Measurements from ENCODE around the gene ACOXL. TPM values are rescaled to one million over a fixed set of nuclear protein-coding genes. Genes with fewer than 3 reads are reported as not detected.
A peak's percentile ranks its signal among the peaks of the same experiment; 100 is the strongest.

Gene ACOXL
- total RNA-seq, 1 experiment from 2014 or later: not detected

- no peak for DNase-seq (ENCODE audit: low read depth)
Measured at GRCh38 chr2:111005821-111006220, 273.4 kb downstream of the ACOXL start.

- DNase-seq (ENCODE audit: low read depth): no peak
Measured at GRCh38 chr2:111007757-111008688, 275.6 kb downstream of the ACOXL start.

GRCh38 chr2:111011218-111011617 is 278.8 kb downstream of the ACOXL start:
- DNase-seq (ENCODE audit: low read depth): no peak

- no peak for DNase-seq (ENCODE audit: low read depth)
Measured at GRCh38 chr2:111015283-111015995, 283.1 kb downstream of the ACOXL start.

- DNase-seq (ENCODE audit: low read depth): no peak
Measured at GRCh38 chr2:111017034-111017622, 284.8 kb downstream of the ACOXL start.

GRCh38 chr2:111017909-111018308 is 285.5 kb downstream of the ACOXL start:
- no peak for DNase-seq (ENCODE audit: low read depth)

- no peak for DNase-seq (ENCODE audit: low read depth)
Measured at GRCh38 chr2:111019381-111019780, 287.0 kb downstream of the ACOXL start.

- DNase-seq (ENCODE audit: low read depth): no peak
Measured at GRCh38 chr2:111022633-111023032, 290.3 kb downstream of the ACOXL start.

- DNase-seq (ENCODE audit: low read depth): no peak
Measured at GRCh38 chr2:111024496-111024895, 292.1 kb downstream of the ACOXL start.

- no peak for DNase-seq (ENCODE audit: low read depth)
Measured at GRCh38 chr2:111025288-111025687, 292.9 kb downstream of the ACOXL start.

- peak; percentile 13 for DNase-seq (ENCODE audit: low read depth)
Measured at GRCh38 chr2:111028720-111029119, 296.3 kb downstream of the ACOXL start.

GRCh38 chr2:111029181-111029927 is 297.0 kb downstream of the ACOXL start:
- peak; percentile 35 for DNase-seq (ENCODE audit: low read depth)

GRCh38 chr2:111030260-111030891 is 298.0 kb downstream of the ACOXL start:
- no peak for DNase-seq (ENCODE audit: low read depth)

- DNase-seq (ENCODE audit: low read depth): no peak
Measured at GRCh38 chr2:111030945-111031344, 298.6 kb downstream of the ACOXL start.

- DNase-seq (ENCODE audit: low read depth): no peak
Measured at GRCh38 chr2:111031546-111032478, 299.4 kb downstream of the ACOXL start.

GRCh38 chr2:111032721-111033429 is 300.5 kb downstream of the ACOXL start:
- DNase-seq (ENCODE audit: low read depth): no peak

- no peak for DNase-seq (ENCODE audit: low read depth)
Measured at GRCh38 chr2:111034146-111034545, 301.8 kb downstream of the ACOXL start.

- DNase-seq (ENCODE audit: low read depth): no peak
Measured at GRCh38 chr2:111034606-111035005, 302.2 kb downstream of the ACOXL start.

- DNase-seq (ENCODE audit: low read depth): no peak
Measured at GRCh38 chr2:111035830-111036441, 303.6 kb downstream of the ACOXL start.

Measured in RPMI7951 (cell line).